GM23338 (cell line): ENCODE results near the gene FREM3. TPM values are rescaled to one million over a fixed set of nuclear protein-coding genes. Genes with fewer than 3 reads are reported as not detected.

Experiments used
- ATAC-seq: fragments of 200-7000 bp; cut with Tn5 transposase; 3 replicates; pipeline ENCODE4 v1.9.1; 2020
- DNase-seq: peaks from one replicate; pipeline ENCODE4 v3.0.0-alpha.2; 2015; ENCODE audit warnings: low spot score
- H2AFZ ChIP-seq: fragments of 200-600 bp; sonication (generic); 2 replicates; pipeline ENCODE4 v1.8.0; 2016; ENCODE audit warnings: antibody characterized with exemption, mild to moderate bottlenecking, moderate library complexity
- H3F3A ChIP-seq: fragments of 200-600 bp; sonication (generic); replicated peaks from 2 replicates; pipeline ENCODE4 v1.8.0; 2017; ENCODE audit warnings: antibody characterized with exemption, mixed run types, low read depth
- H3K27ac ChIP-seq: fragments of 200-600 bp; sonication (generic); 2 replicates; pipeline ENCODE4 v1.6.1; 2016; ENCODE audit warnings: low read depth
- H3K27me3 ChIP-seq: fragments of 200-600 bp; sonication (generic); 2 replicates; pipeline ENCODE4 v1.8.0; 2016; ENCODE audit warnings: mild to moderate bottlenecking, mixed run types, moderate library complexity; ENCODE audit not compliant: insufficient read depth
- H3K36me3 ChIP-seq: fragments of 200-600 bp; sonication (generic); 2 replicates; pipeline ENCODE4 v1.8.0; 2016; ENCODE audit warnings: mild to moderate bottlenecking; ENCODE audit not compliant: insufficient read depth
- H3K4me1 ChIP-seq: fragments of 200-600 bp; sonication (generic); 2 replicates; pipeline ENCODE4 v1.8.0; 2016; ENCODE audit warnings: mild to moderate bottlenecking, moderate library complexity; ENCODE audit not compliant: insufficient read depth
- H3K4me2 ChIP-seq: fragments of 200-600 bp; sonication (generic); 2 replicates; pipeline ENCODE4 v1.7.1; 2017; ENCODE audit warnings: mixed run types
- H3K4me3 ChIP-seq: fragments of 200-600 bp; sonication (generic); 2 replicates; pipeline ENCODE4 v1.6.1; 2016; ENCODE audit warnings: mixed run types
- H3K79me2 ChIP-seq: fragments of 200-600 bp; sonication (generic); replicated peaks from 2 replicates; pipeline ENCODE4 v1.8.0; 2017; ENCODE audit warnings: mild to moderate bottlenecking; ENCODE audit not compliant: insufficient read depth
- H3K9me2 ChIP-seq: fragments of 200-600 bp; sonication (generic); 2 replicates; pipeline ENCODE4 v1.8.0; 2017; ENCODE audit not compliant: insufficient read depth
- H4K20me1 ChIP-seq: fragments of 200-600 bp; sonication (generic); replicated peaks from 2 replicates; pipeline ENCODE4 v1.8.0; 2017; ENCODE audit warnings: mild to moderate bottlenecking; ENCODE audit not compliant: insufficient read depth
- H3K27ac Mint-ChIP-seq: 2 replicates; pipeline ENCODE4 v1.8.0; 2020; ENCODE audit warnings: inconsistent platforms, mild to moderate bottlenecking, moderate library complexity, mixed read lengths
- H3K27me3 Mint-ChIP-seq: 3 replicates; pipeline ENCODE4 v1.8.0; 2022; ENCODE audit warnings: low read depth, mild to moderate bottlenecking, moderate library complexity, mixed read lengths, inconsistent platforms; ENCODE audit not compliant: insufficient read depth, poor library complexity
- H3K36me3 Mint-ChIP-seq: 3 replicates; pipeline ENCODE4 v1.8.0; 2021; ENCODE audit warnings: low read depth, mild to moderate bottlenecking, inconsistent platforms, moderate library complexity, mixed read lengths
- H3K4me1 Mint-ChIP-seq: 3 replicates; pipeline ENCODE4 v1.8.0; 2020; ENCODE audit warnings: mild to moderate bottlenecking, inconsistent platforms, mixed read lengths
- H3K4me3 Mint-ChIP-seq: 3 replicates; pipeline ENCODE4 v1.8.0; 2021; ENCODE audit warnings: moderate library complexity, mild to moderate bottlenecking, inconsistent platforms, mixed read lengths
- H3K9me3 Mint-ChIP-seq: 3 replicates; pipeline ENCODE4 v1.8.0; 2020; ENCODE audit warnings: moderate library complexity, mild to moderate bottlenecking, inconsistent platforms, mixed read lengths
- CTCF ChIP-seq, 2 experiments: fragments of 200-600 bp in 1 of 2; sonication (generic) in 1 of 2; conservative IDR thresholded peaks; 2 replicates each; pipeline versions ENCODE4 v1.5.1 to v1.6.1; 2016 to 2017; ENCODE audit warnings: antibody characterized with exemption in 2 of 2, low read depth in 2 of 2, mild to moderate bottlenecking in 2 of 2, moderate library complexity in 1 of 2
- EZH2 ChIP-seq: fragments of 200-600 bp; sonication (generic); IDR thresholded peaks from one replicate; pipeline ENCODE4 v1.8.0; 2017; ENCODE audit warnings: antibody characterized with exemption, mild to moderate bottlenecking, low read depth; ENCODE audit not compliant: unreplicated experiment
- EZH2phosphoT487 ChIP-seq: fragments of 200-600 bp; sonication (generic); IDR thresholded peaks from one replicate; pipeline ENCODE4 v1.8.1; 2018; ENCODE audit warnings: antibody characterized with exemption; ENCODE audit not compliant: unreplicated experiment
- POLR2AphosphoS5 ChIP-seq: IDR thresholded peaks from 2 replicates; pipeline ENCODE4 v1.6.1; 2016; ENCODE audit warnings: antibody characterized with exemption, low read depth
- ZNF462 ChIP-seq: fragments of 250-450 bp; sonication (Bioruptor Pico); IDR thresholded peaks from 2 replicates; pipeline ENCODE4 v1.5.0; 2020; ENCODE audit warnings: mild to moderate bottlenecking, moderate library complexity
- polyA plus RNA-seq: library from polyadenylated mRNA; unstranded; fragments of >200 nt; fragmentation: Nextera tagmentation; extraction: Ambion mirVana; gene quantifications from 2 replicates; pipeline ENCODE4 v1.2.1, GENCODE V29; 2016
- total RNA-seq: library from RNA; depleted of rRNA; stranded (reverse); fragments of >200 nt; shearing (Covaris generic); gene quantifications from 2 replicates; pipeline ENCODE4 v1.2.3, GENCODE V29; 2014
- TF ChIP-seq, protein P1 (sequence below): IDR thresholded peaks from 2 replicates; pipeline ENCODE4 v1.6.1; 2016; ENCODE audit warnings: antibody characterized with exemption

Gene FREM3
- total and polyA plus RNA-seq, 2 experiments from 2014 or later: 0.03 to 0.07 TPM

DNA sequence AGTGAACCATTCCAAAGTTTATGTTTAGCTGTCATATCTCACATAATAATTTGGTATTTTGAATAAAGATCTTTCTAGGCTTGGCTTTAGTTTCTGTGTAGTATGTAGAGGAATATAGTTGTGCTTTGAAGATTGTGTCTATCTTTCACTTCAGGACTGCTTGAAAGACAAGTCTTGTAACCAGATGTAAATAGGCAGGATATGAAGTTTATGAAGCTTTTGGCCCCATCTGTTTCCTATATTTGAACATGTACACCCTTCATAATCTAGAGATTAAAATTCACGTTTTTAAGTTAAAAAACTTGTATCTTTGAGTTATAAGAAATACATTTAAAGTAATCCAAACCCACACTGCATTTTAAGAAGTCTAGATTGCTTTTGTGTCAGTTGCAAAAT lies 11.7 kb upstream of the FREM3 start (continued):
- TF ChIP-seq CTCF (conservative IDR thresholded peaks at IDR 0.05; ENCODE audit: low read depth in 2 of 2) (no peak), ZNF462 (CRISPR knock-in tag) (no peak), EZH2phosphoT487 (no peak), POLR2AphosphoS5 (no peak)
- TF ChIP-seq, protein P1, sequence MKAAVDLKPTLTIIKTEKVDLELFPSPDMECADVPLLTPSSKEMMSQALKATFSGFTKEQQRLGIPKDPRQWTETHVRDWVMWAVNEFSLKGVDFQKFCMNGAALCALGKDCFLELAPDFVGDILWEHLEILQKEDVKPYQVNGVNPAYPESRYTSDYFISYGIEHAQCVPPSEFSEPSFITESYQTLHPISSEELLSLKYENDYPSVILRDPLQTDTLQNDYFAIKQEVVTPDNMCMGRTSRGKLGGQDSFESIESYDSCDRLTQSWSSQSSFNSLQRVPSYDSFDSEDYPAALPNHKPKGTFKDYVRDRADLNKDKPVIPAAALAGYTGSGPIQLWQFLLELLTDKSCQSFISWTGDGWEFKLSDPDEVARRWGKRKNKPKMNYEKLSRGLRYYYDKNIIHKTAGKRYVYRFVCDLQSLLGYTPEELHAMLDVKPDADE: no peak

- Histone ChIP-seq H3K36me3 (no peaks in the 10 kb centered on the region), H3K79me2 (no peaks in the 10 kb centered on the region), H4K20me1 (no peaks in the 10 kb centered on the region), H2AFZ (no peak overlapping the region), H3K4me2 (no peak overlapping the region), H3K4me3 (no peak overlapping the region), H3K27me3 (no peaks in the 10 kb centered on the region), H3K9me2 (no peaks in the 10 kb centered on the region), H3K27ac (no peak overlapping the region), H3F3A (no peaks in the 10 kb centered on the region), H3K4me1 (peaks cover 38% of the 10 kb centered on the region)
- no peaks in the 10 kb centered on the region for H3K36me3 Mint-ChIP-seq
- peaks cover 44% of the 10 kb centered on the region for H3K4me1 Mint-ChIP-seq
- peaks cover 3% of the 10 kb centered on the region for H3K27me3 Mint-ChIP-seq
- TF ChIP-seq EZH2: no peak
- peak; percentile 47 to 62 for TF ChIP-seq CTCF (conservative IDR thresholded peaks at IDR 0.05; ENCODE audit: low read depth in 2 of 2)
- ATAC-seq (peak; percentile 89), DNase-seq (peak; percentile 68)
- no peak overlapping the region for H3K27ac Mint-ChIP-seq
- H3K4me3 Mint-ChIP-seq: no peak overlapping the region
- no peaks in the 10 kb centered on the region; the same call in 2 of the 3 replicates for H3K9me3 Mint-ChIP-seq
These were observed 11.2 kb upstream of the FREM3 start for GRCh38 chr4:143711543-143712154.
